ENCODE data around the gene ASNS. TPM values are rescaled to one million over a fixed set of nuclear protein-coding genes. Genes with fewer than 3 reads are reported as not detected.
"Not testable (repeated sequence)": the region's sequence is repeated elsewhere in the genome, so short reads cannot be mapped to it uniquely, and the experiment has no call there.

The ASNS gene
- total and polyA plus RNA-seq, 2 experiments from 2014 or later = 24.5 to 25.1 TPM

DNA sequence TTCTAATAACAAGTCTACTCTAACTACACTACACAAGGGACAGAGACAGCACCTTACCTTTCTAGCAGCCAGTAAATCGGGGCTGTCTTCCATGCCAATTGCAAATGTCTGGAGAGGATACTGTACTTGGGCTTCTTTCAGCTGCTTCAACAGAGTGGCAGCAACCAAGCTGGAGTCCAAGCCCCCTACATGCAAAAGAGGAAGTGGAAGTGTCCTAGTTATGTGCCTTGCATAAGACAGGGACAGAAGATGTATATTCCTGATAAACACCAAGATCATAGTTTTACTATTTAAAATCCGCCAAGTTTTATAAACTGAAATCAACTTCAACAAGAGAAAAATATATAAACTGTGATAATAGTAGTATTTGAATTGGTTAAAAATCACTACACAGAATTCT, 14.0 kb downstream of the ASNS start:
- H3K27ac ChIP-seq = no peak overlapping the region
- no peaks in the 10 kb centered on the region for H3K4me1 ChIP-seq (ENCODE audit: low read depth)
- no peak for DNase-seq (ENCODE audit: low read depth in 1 of 2, low spot score in 1 of 2)
- H3K4me3 ChIP-seq = no peak overlapping the region
- no peaks in the 10 kb centered on the region for H3K9me3 ChIP-seq (ENCODE audit: low read depth)
- TF ChIP-seq, protein P1, sequence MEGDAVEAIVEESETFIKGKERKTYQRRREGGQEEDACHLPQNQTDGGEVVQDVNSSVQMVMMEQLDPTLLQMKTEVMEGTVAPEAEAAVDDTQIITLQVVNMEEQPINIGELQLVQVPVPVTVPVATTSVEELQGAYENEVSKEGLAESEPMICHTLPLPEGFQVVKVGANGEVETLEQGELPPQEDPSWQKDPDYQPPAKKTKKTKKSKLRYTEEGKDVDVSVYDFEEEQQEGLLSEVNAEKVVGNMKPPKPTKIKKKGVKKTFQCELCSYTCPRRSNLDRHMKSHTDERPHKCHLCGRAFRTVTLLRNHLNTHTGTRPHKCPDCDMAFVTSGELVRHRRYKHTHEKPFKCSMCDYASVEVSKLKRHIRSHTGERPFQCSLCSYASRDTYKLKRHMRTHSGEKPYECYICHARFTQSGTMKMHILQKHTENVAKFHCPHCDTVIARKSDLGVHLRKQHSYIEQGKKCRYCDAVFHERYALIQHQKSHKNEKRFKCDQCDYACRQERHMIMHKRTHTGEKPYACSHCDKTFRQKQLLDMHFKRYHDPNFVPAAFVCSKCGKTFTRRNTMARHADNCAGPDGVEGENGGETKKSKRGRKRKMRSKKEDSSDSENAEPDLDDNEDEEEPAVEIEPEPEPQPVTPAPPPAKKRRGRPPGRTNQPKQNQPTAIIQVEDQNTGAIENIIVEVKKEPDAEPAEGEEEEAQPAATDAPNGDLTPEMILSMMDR (IDR thresholded peaks at IDR 0.05; ENCODE audit: low read depth, low read length) = no peak
- peaks cover 20% of the 10 kb centered on the region for H3K36me3 ChIP-seq
- no peaks in the 10 kb centered on the region for H3K27me3 ChIP-seq

DNA sequence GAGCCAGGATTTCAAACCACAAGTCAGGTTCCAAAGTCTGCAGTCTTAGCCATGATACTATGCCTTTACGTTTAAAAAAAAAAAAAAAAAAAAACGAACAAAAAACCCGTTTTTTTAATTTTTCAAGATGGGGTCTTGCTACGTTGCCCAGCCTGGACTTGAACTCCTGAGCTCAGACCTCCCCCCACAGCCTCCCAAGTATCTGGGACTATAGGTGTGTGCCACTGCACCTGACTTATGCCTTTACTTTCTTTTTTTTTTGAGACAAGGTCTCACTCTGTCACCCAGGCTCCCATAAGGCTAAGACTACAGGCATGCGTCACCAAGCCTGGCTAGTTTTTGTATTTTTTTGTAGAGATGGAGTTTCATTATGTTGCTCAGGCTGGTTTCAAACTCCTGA, 14.7 kb downstream of the ASNS start:
- Histone ChIP-seq H3K4me1 (ENCODE audit: low read depth) (no peaks in the 10 kb centered on the region), H3K36me3 (peaks cover 20% of the 10 kb centered on the region), H3K9me3 (ENCODE audit: low read depth) (no peaks in the 10 kb centered on the region), H3K4me3 (no peak overlapping the region), H3K27me3 (no peaks in the 10 kb centered on the region), H3K27ac (no peak overlapping the region)
- TF ChIP-seq, protein P1 (IDR thresholded peaks at IDR 0.05; ENCODE audit: low read depth, low read length) = no peak
- no peak for DNase-seq (ENCODE audit: low read depth in 1 of 2, low spot score in 1 of 2)

DNA sequence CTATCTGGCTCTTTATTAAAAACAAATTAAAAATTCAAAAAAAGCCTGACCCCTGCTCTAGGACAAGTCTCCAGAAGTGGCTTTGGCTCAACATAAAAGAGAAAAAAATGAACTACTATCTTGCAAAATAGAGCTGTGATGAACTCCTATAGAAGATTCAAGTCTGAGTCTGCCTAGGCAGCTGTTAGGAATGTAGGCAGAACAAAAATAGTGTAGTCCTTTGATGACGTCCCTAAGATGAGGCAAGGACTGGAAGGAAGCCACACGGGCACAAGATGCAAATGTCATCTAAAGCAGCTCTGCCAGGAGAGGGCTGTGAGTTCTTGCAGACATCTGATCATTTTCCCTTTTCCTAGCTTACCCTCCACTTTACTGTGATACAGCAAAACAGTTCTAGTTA, 20.5 kb downstream of the ASNS start:
- TF ChIP-seq, protein P1 (IDR thresholded peaks at IDR 0.05; ENCODE audit: low read depth, low read length) = no peak
- DNase-seq (ENCODE audit: low read depth in 1 of 2, low spot score in 1 of 2) = peak in 1 of 2 donors; percentile 13
- H3K9me3 ChIP-seq (ENCODE audit: low read depth) = no peaks in the 10 kb centered on the region
- H3K27me3 ChIP-seq = no peaks in the 10 kb centered on the region
- no peak overlapping the region for H3K27ac ChIP-seq
- H3K4me3 ChIP-seq = no peak overlapping the region
- peaks cover 12% of the 10 kb centered on the region for H3K36me3 ChIP-seq
- H3K4me1 ChIP-seq (ENCODE audit: low read depth) = no peaks in the 10 kb centered on the region

DNA sequence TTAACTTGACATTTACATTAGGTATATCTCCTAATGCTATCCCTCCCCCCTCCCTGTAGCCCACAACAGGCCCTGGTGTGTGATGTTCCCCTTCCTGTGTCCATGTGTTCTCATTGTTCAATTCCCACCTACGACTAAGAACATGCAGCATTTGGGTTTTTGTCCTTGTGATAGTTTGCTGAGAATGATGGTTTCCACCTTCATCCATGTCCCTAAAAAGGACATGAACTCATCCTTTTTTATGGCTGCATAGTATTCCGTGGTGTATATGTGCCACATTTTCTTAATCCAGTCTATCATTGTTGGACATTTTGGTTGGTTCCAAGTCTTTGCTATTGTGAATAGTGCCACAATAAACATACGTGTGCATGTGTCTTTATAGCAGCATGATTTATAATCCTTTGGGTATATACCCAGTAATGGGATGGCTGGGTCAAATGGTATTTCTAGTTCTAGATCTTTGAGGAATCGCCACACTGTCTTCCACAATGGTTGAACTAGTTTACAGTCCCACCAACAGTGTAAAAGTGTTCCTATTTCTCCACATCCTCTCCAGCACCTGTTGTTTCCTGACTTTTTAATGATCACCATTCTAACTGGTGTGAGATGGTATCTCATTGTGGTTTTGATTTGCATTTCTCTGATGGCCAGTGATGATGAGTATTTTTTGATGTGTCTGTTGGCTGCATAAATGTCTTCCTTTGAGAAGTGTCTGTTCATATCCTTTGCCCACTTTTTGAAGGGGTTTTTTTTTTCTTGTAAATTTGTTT, 21.8 kb downstream of the ASNS start:
- H3K9me3 ChIP-seq (ENCODE audit: low read depth); DNase-seq (ENCODE audit: low read depth in 1 of 2, low spot score in 1 of 2); H3K4me3 ChIP-seq; H3K27ac ChIP-seq; H3K4me1 ChIP-seq (ENCODE audit: low read depth); H3K27me3 ChIP-seq; H3K36me3 ChIP-seq: not testable (repeated sequence)

DNA sequence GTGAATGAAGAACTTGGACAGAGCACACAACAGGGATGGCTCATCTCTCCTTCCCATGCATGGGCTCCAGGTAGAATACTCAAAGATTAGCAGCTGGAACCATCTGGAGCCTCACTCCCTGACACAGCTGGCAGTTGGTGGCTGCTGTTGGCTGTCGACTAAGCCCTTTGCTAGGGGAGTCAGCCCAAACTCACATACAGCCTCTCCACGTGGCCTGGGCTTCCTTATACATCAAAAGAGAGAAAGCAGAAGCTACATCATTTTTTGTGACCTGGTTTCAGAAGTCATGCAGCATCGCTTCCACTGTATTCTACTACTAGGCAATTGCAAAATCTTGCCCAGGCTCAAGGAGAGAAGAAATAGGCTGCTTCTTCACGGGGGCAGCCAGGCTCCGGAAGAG, 24.4 kb downstream of the ASNS start:
- TF ChIP-seq, protein P1 (IDR thresholded peaks at IDR 0.05; ENCODE audit: low read depth, low read length) = no peak
- Histone ChIP-seq H3K4me1 (ENCODE audit: low read depth) (no peaks in the 10 kb centered on the region), H3K4me3 (no peak overlapping the region), H3K27ac (no peak overlapping the region), H3K9me3 (ENCODE audit: low read depth) (no peaks in the 10 kb centered on the region), H3K36me3 (peaks cover 4% of the 10 kb centered on the region), H3K27me3 (no peaks in the 10 kb centered on the region)
- DNase-seq (ENCODE audit: low read depth in 1 of 2, low spot score in 1 of 2) = no peak

DNA sequence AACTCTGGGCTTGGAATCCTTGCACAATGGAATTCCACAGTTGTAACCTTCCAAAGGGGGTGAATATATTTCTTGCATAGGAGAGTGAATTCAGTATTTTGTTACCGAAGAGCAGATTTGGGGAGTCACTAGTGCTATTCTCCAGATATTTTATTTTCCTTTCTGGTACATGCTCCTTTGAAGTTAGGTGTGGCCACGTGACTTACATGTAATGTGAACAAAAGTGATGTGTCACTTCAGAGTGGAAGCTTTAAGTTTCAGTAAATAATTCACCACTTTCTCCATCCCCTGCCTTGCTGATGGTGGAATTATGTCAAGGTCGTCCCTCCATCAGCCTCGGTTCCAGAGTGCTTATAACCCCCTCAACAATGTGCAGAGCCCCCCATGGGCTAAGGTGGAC, 25.3 kb downstream of the ASNS start:
- Histone ChIP-seq H3K27ac (no peak overlapping the region), H3K4me3 (no peak overlapping the region), H3K36me3 (peaks cover 1% of the 10 kb centered on the region), H3K9me3 (ENCODE audit: low read depth) (no peaks in the 10 kb centered on the region), H3K4me1 (ENCODE audit: low read depth) (no peaks in the 10 kb centered on the region), H3K27me3 (no peaks in the 10 kb centered on the region)
- DNase-seq (ENCODE audit: low read depth in 1 of 2, low spot score in 1 of 2) = no peak
- TF ChIP-seq, protein P1 (IDR thresholded peaks at IDR 0.05; ENCODE audit: low read depth, low read length) = no peak
